Endometrial microvascular endothelial cells (primary cell): Measurements from ENCODE around the gene DRAM1. TPM values are rescaled to one million over a fixed set of nuclear protein-coding genes. Genes with fewer than 3 reads are reported as not detected.
"Not testable (repeated sequence)": the region's sequence is repeated elsewhere in the genome, so short reads cannot be mapped to it uniquely, and the experiment has no call there.

ENCODE experiments used
- in situ Hi-C: cut with HindIII; loops from 2 replicates; pipeline ENCODE4 v1.10.0; 2017; ENCODE audit warnings: low sequenced_read_pairs, low pct_unique_long_range_greater_than_20kb; ENCODE audit errors: inconsistent ontology term
- total RNA-seq: library from RNA; depleted of rRNA; stranded (reverse); fragments of >200 nt; gene quantifications from one replicate; pipeline ENCODE4 v1.2.3, GENCODE V29; 2015; ENCODE audit errors: inconsistent ontology term

Gene DRAM1
- total RNA-seq, 1 donor from 2014 or later = 99.4 TPM

- in situ Hi-C loops = no loop called here
Measured at GRCh38 chr12:101857043-101857558, 20.3 kb upstream of the DRAM1 start.

- in situ Hi-C loops = no loop called here
Measured at GRCh38 chr12:101858361-101858760, 19.0 kb upstream of the DRAM1 start.

DNA sequence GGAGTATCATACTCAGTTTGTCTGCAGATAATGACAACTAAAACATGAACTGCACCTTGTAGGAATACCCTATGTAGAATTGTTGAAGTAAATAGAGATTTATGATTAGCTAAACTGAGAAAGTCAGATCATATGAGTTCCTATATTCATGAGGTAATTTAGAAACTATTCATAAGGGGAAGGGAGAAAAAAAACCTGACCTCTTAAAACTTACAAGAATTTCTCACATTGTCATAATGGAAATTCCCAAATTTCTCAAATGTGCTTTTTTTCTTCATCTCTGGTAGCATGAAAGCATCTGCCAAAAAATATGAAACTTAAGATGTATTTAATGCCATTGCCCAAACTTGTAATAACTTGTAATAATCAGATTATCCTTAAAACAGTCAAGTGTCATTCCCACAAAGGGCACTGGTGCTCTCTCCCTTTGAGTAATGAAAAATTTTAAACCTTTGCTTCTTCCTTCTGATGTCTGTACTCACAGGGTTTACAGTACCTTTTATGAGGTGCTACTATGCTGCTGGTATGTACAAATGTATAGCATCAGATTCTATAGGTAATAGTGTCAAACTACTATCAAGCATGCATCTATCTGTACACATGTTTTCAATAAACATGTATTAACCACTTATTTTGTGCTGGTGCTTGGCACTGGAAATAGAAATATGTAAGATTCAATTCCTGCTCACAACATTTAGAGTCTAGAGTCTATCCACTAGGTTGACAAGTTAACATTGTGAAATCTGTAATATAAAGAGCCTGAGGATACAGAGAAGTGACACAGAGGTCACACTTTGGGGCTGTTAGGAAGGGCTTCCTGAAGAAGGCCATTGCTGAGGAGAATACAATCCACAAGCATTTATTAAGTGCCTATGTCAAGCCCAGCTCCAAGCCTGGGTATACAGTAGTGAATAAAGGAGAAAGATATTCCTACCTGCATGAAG lies 17.4 kb upstream of the DRAM1 start:
- in situ Hi-C loops = no loop called here

GRCh38 chr12:101861688-101862087 lies 15.7 kb upstream of the DRAM1 start:
- in situ Hi-C loops = not testable (repeated sequence)

GRCh38 chr12:101862245-101862644 lies 15.1 kb upstream of the DRAM1 start:
- in situ Hi-C loops = no loop called here

GRCh38 chr12:101863981-101864380 lies 13.4 kb upstream of the DRAM1 start:
- in situ Hi-C loops = no loop called here

- in situ Hi-C loops = no loop called here
Measured at GRCh38 chr12:101866615-101867373, 10.6 kb upstream of the DRAM1 start.

DNA sequence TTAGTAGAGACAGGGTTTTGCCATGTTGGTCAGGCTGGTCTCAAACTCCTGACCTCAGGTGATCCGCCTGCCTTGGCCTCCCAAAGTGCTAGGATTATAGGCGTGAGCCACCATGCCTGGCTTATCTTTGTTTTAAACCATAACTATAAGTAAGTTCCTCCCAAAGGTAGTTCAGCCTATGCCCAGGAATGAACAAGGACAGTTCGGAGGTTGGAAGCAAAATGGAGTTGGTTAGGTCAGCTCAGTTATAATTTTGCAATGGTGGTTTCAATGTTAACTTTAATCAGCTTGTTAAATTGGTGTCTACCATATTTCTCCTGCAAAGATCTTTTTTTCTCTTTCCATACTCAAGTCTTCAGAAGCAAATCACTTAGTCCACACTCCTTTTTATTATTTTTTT lies 9.8 kb upstream of the DRAM1 start:
- in situ Hi-C loops = not testable (repeated sequence)

DNA sequence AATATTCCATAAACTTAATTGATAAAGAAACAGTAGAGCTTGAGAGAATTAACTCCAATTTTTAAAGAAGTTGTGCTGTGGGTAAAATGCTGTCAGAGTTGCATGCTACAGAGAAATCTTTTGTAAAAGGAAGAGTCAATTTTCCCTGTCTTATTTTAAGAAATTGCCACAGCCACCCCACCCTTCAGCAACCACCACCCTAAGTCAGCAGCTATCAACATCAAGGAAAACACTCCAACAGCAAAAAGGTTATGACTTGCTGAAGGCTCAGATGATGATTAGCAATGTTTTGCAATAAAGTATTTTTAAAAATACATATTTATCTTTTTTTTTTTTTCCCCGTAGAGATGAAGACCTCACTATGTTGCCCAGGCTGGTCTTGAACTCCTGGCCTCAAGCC lies 6.5 kb upstream of the DRAM1 start:
- in situ Hi-C loops = no loop called here

DNA sequence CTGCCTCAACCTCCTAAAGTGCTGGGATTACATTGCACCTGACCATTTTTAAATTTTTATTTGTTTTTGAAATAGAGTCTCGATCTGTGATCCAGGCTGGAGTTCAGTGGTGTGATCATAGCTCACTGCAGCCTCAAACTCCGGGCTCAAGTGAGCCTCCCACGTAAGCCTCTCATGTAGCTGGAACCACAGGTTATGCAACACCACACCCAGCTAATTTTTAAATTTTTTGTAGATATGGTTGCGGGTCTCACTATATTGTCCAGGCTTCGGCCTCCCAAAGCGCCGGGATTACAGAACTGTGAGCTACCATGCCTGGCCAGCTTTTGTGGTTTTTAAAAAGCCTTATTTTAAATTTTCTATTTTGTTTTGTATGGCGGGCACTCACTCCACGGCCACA lies 2.2 kb upstream of the DRAM1 start:
- in situ Hi-C loops = no loop called here

DNA sequence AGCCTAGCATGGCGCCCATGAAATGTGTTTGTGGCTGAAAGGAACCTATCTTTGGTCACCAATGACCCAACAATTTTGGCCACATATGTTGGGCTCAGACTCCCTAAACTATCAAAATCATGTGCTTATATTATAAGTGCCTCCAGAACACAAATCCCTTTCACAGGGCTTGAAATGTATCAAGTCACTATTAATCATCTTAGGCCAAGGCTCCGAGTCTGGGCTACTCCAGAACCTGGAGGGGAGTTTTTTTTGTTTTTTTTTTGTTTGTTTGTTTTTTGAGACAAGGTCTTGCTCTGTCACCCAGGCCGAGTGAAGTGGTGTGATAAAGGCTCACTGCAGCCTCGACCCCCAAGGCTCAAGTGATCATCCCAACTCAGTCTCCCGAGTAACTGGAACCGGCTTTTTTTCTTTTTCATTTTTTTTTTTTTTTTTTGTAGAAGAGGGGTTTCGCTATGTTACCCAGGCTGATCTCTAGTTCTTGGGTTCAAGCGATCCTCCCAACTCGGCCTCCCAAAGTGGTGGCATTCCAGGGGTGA lies 989 bp upstream of the DRAM1 start:
- in situ Hi-C loops = no loop called here

DNA sequence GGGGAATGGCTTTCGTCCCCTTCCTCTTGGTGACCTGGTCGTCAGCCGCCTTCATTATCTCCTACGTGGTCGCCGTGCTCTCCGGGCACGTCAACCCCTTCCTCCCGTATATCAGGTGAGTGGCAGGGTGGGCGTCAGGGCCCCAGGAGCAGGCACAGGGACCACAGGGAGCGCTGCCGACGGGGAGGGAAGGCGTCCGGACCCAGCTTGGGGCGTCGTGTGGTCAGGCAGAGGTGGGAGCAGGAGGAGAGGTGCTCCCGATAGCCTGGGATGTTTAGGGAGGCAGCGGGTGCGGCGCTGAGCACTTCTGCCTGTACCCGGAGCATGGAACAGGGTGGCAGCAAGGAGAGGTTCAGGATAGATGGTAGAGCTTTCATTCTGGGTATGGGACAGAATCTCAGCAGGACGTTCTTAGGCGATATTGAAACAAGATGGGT lies 444 bp downstream of the DRAM1 start:
- in situ Hi-C loops = no loop called here

DNA sequence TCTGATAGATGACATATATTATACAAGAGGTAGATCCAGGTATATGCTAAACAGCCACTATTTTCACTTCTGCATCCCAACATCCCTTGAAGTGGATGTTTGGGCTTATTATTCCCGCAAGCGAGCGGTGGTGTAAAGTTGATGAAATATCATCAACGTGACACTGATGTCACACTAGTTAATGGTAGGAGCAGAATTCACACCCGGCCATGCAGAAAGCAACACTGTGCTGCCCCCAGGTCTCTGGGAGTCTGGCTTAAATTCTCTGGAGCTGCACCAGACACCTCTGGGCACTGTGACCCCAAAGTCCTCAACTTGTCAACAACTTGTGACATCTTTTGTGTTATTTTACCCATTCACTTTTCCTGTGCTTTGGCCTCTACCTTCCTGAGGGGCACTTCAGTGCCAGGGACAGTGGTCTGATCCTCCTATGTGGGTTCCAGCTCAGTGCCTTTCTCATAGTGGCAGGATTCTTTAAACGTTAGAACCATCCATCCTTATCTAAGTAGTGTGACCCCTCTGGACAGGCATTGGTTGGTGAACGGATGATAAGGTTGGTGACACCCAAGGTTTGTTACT lies 952 bp downstream of the DRAM1 start:
- in situ Hi-C loops = no loop called here

GRCh38 chr12:101880769-101881168 lies 3.4 kb downstream of the DRAM1 start:
- in situ Hi-C loops = no loop called here

- in situ Hi-C loops = no loop called here
Measured at GRCh38 chr12:101881228-101881627, 3.8 kb downstream of the DRAM1 start.

DNA sequence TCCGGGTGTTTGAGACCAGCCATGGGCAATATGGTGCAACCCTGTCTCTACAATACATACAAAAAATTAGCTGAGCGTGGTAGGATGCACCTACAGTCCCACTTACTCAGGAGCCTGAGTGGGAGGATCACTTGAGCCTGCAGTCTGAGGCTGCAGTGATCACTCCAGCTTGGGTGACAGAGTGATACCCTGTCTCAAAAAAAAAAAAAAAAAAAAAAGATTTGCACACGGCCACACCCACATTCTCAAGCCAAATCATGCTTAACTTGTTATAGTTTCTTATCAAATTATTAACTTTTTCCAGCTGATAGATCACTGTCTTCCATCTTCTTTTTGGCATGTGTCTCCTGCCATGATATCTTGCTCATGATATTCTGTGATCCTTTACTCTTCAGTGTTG lies 6.8 kb downstream of the DRAM1 start:
- in situ Hi-C loops = no loop called here

- in situ Hi-C loops = not testable (repeated sequence)
Measured at GRCh38 chr12:101884781-101885340, 7.5 kb downstream of the DRAM1 start.

- in situ Hi-C loops = no loop called here
Measured at GRCh38 chr12:101885912-101886561, 8.7 kb downstream of the DRAM1 start.
